GM18873 (cell line): ENCODE results near the gene CFDP1.

ENCODE experiments used
- ATAC-seq: cut with Tn5 transposase; IDR thresholded peaks from one replicate; pipeline ENCODE4 v1.9.1; 2021; ENCODE audit warnings: mild to moderate bottlenecking, moderate library complexity, moderate number of reproducible peaks; ENCODE audit not compliant: unreplicated experiment, low FRiP score

Gene CFDP1

DNA sequence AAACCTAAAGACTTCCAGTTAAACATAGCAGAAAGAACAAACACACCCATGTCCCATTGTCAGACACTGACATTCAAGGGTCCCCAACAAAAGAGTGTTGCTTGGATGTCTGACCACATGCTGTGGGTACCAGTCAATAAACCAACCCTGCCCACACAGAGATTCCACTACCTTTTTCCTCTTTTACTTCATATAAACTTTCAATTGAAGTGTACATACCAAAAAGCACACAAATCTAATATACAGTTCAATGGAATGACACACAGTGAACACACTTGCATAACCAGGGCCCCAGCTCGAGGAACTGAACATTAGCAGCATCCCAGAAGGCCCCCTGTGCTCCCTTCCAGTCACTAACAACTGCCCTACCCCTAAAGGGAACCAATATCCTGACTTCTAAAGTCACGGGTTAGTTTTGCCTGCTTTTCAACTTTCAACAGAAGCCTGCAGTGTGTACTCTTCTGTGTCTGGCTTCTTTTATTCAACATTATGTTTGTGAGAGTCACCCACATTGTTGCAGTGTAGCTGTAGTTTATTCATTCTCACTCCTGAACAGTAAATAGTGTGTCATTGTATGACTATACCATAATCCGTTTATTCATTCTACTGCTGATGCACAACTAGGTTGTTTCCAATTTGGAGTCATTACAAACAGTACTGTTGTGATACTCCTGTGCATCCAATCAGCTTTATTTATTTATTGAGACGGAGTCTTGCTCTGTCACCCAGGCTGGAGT, 18.0 kb downstream of the CFDP1 start:
- no peak for ATAC-seq

DNA sequence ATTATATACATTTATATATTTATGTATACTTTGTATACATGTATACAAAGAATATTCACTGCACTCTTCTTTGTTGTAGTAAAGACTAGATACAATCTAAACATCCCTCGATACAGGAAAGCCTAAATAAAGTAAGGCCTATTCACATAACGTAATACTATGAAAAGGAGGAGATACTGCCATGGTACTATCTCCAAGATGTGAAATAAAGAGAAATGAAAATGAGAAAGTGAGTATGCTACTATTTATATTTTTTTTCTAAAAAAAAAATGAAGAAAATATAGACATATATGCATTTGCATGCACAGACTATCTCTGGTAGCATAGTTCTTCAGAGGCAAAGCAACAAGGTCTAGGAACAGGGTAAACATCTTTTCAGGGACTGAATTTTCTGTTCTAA, 19.4 kb downstream of the CFDP1 start:
- no peak for ATAC-seq

GRCh38 chr16:75406943-75407342, 26.4 kb downstream of the CFDP1 start:
- no peak for ATAC-seq

GRCh38 chr16:75402821-75403475, 30.4 kb downstream of the CFDP1 start:
- ATAC-seq, result no peak

DNA sequence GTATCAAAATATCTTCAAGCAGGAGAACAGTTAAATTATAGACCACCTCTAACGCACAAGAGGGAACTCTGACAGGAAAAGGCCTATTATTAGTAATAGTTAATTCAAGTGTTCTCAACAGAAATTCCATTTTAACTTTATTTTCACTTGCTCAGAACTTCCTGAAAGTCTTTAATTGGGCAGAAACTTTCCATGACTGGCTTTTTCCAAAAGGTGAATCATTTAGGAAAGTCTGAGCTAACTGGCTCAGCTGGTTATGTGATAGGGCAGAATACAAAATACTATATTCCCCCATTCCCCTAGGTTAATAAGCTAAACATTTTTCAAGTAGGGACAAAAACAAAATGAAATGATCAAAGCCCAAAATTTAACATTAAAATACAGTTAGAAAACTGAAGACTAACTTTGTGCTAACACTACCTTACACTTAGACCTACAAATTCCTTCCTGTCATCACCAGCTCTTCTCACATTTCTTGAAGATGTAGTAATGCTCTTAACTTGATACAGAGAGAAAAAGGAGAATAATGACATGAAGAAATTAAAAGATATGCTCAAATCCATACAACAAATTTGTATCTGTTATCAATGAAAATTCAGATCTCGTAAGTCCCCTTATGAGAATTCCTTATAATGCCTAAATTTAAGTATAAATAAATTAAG, 31.0 kb downstream of the CFDP1 start:
- no peak for ATAC-seq

- no peak for ATAC-seq
These were observed 31.6 kb downstream of the CFDP1 start for GRCh38 chr16:75401691-75402090.

- no peak for ATAC-seq
These were observed 35.0 kb downstream of the CFDP1 start for GRCh38 chr16:75398333-75398732.

DNA sequence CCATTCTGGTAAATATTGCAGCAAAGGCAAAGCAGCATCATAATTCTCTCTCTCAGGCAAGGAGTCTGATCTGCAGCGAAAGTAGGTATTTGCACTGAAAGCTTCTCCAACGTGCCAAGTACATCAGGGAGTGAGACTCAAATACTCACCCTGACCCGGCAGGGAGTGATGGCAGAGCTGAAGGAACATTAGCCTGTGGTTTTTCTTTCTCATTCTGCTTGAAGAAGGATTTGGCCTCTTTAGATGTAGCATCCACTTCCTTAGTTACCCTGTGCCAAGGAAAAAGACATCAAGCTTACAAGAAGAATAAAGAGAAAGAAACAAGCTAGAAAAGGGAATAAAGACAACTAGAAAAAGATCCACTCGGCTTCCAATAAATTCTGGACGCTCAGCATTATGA, 38.4 kb downstream of the CFDP1 start:
- ATAC-seq, result no peak

- no peak for ATAC-seq
These were observed 40.4 kb downstream of the CFDP1 start for GRCh38 chr16:75392906-75393305.

- no peak for ATAC-seq
These were observed 42.2 kb downstream of the CFDP1 start for GRCh38 chr16:75390926-75391653.

DNA sequence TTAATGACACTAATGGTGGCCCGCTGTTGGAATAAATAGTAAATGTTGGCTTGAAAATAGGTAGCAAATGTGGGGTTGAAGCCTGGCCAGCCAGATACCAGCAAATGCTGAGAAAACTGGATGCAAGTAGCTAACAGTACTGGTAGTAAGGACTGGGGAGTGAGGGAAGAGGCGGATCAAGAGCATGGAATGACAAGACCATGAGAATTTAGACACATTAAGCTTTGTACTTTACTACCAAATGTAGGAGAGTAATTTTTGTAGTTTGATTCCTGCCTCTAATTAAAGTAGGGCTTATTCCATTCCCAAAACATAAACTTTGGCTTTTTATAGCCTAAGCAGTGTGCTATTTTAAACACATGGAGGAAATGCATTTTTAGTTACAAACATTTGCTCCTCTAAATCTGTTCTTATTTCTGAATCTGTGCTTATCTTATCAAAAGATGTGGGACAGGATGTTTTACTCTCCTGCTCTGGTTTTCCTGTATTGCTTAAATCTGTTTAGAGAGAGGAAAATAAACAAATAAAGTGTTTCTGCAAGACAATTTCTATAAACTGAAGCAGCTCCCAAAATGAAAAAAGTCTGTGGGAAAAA, 44.1 kb downstream of the CFDP1 start:
- ATAC-seq, result no peak

GRCh38 chr16:75387951-75388350, 45.4 kb downstream of the CFDP1 start:
- ATAC-seq, result no peak

GRCh38 chr16:75385507-75386152, 47.7 kb downstream of the CFDP1 start:
- ATAC-seq, result no peak

GRCh38 chr16:75383141-75383540, 50.2 kb downstream of the CFDP1 start:
- ATAC-seq, result no peak

- ATAC-seq, result no peak
These were observed 50.7 kb downstream of the CFDP1 start for GRCh38 chr16:75382611-75383010.

- ATAC-seq, result no peak
These were observed 52.4 kb downstream of the CFDP1 start for GRCh38 chr16:75380870-75381269.

- ATAC-seq, result peak; percentile 59
These were observed 53.1 kb downstream of the CFDP1 start for GRCh38 chr16:75379911-75380847.

GRCh38 chr16:75379339-75379738, 54.0 kb downstream of the CFDP1 start:
- peak; percentile 76 for ATAC-seq

- ATAC-seq, result no peak
These were observed 54.7 kb downstream of the CFDP1 start for GRCh38 chr16:75378616-75379015.
